Activated CD4-positive, alpha-beta memory T cell treated with anti-CD3 and anti-CD28 coated beads for 36 hours (primary cell): ENCODE measurements around the gene DNAH17. TPM values are rescaled to one million over a fixed set of nuclear protein-coding genes. Genes with fewer than 3 reads are reported as not detected.
A peak's percentile ranks its signal among the peaks of the same experiment; 100 is the strongest.

Experiments used
- CTCF ChIA-PET: fragments of 350-600 bp; sonication (Branson Sonifier 250); formaldehyde crosslinking; loops from one replicate; lab custom pipeline; 2021; ENCODE audit warnings: antibody characterized with exemption, inconsistent platforms; lab: Charles Lee
- POLR2A ChIA-PET: fragments of 350-600 bp; sonication (Branson Sonifier 250); formaldehyde crosslinking; loops from one replicate; lab custom pipeline; 2021; ENCODE audit warnings: antibody characterized with exemption; lab: Charles Lee
- DNase-seq: peaks from one replicate; pipeline ENCODE4 v3.0.0-alpha.2; 2020
- H3K27ac Mint-ChIP-seq: one replicate; pipeline ENCODE4 v1.8.0; 2021; ENCODE audit warnings: mixed read lengths
- H3K27me3 Mint-ChIP-seq: one replicate; pipeline ENCODE4 v1.8.0; 2021; ENCODE audit warnings: mixed read lengths
- H3K36me3 Mint-ChIP-seq: one replicate; pipeline ENCODE4 v1.8.0; 2021; ENCODE audit warnings: mixed read lengths
- H3K4me1 Mint-ChIP-seq: one replicate; pipeline ENCODE4 v1.8.0; 2021; ENCODE audit warnings: low read depth, mixed read lengths
- H3K4me3 Mint-ChIP-seq: one replicate; pipeline ENCODE4 v1.8.0; 2021; ENCODE audit warnings: mild to moderate bottlenecking, mixed read lengths
- H3K9me3 Mint-ChIP-seq: one replicate; pipeline ENCODE4 v1.8.0; 2021; ENCODE audit warnings: mixed read lengths
- intact Hi-C: fragments of 100-400 bp; cut with micrococcal nuclease; formaldehyde crosslinking; loops from one replicate; pipeline ENCODE4 v1.15.1; 2023
- total RNA-seq, 2 experiments: library from RNA; stranded (reverse); gene quantifications; one replicate each; pipeline ENCODE4 v1.2.3, GENCODE V29; 2021

The DNAH17 gene
- total RNA-seq, 2 experiments from 2014 or later: 0.21 to 0.29 TPM

GRCh38 chr17:78396441-78397337 lies 180.5 kb downstream of the DNAH17 start:
- Mint-ChIP-seq H3K27me3 (no peaks in the 10 kb centered on the region), H3K27ac (no peak overlapping the region), H3K9me3 (no peaks in the 10 kb centered on the region), H3K36me3 (peaks cover 70% of the 10 kb centered on the region), H3K4me3 (no peak overlapping the region), H3K4me1 (peaks cover 14% of the 10 kb centered on the region)
- ChIA-PET CTCF (interaction anchor here (1.2 to 1.8 kb wide), 3 partner anchors 15 to 36 kb away, joined by 3 to 7 read pairs (median 3); no protein-coding TSS in a partner anchor), POLR2A (no interaction called here)
- DNase-seq: no peak
- intact Hi-C loops: no loop called here

GRCh38 chr17:78395155-78395554 lies 182.0 kb downstream of the DNAH17 start:
- H3K36me3 Mint-ChIP-seq: peaks cover 64% of the 10 kb centered on the region
- POLR2A ChIA-PET: no interaction called here
- H3K27ac Mint-ChIP-seq: peak overlapping the region; percentile 38
- no peak overlapping the region for H3K4me3 Mint-ChIP-seq
- no peaks in the 10 kb centered on the region for H3K9me3 Mint-ChIP-seq
- intact Hi-C loops: no loop called here
- CTCF ChIA-PET: interaction anchor here (1.8 kb wide), 1 partner anchor 17 kb away, joined by 7 read pairs; no protein-coding TSS in a partner anchor
- no peaks in the 10 kb centered on the region for H3K27me3 Mint-ChIP-seq
- DNase-seq: no peak
- peaks cover 29% of the 10 kb centered on the region for H3K4me1 Mint-ChIP-seq

GRCh38 chr17:78394209-78394608 lies 183.0 kb downstream of the DNAH17 start:
- peaks cover 37% of the 10 kb centered on the region for H3K4me1 Mint-ChIP-seq
- H3K4me3 Mint-ChIP-seq: no peak overlapping the region
- no peak overlapping the region for H3K27ac Mint-ChIP-seq
- H3K36me3 Mint-ChIP-seq: peaks cover 56% of the 10 kb centered on the region
- intact Hi-C loops: no loop called here
- no peaks in the 10 kb centered on the region for H3K9me3 Mint-ChIP-seq
- ChIA-PET POLR2A (no interaction called here), CTCF (no interaction called here)
- DNase-seq: no peak
- H3K27me3 Mint-ChIP-seq: no peaks in the 10 kb centered on the region

GRCh38 chr17:78393575-78393974 lies 183.6 kb downstream of the DNAH17 start:
- Mint-ChIP-seq H3K36me3 (peaks cover 50% of the 10 kb centered on the region), H3K27ac (peak overlapping the region; percentile 14)

GRCh38 chr17:78392295-78392694 lies 184.9 kb downstream of the DNAH17 start:
- peaks cover 53% of the 10 kb centered on the region for H3K4me1 Mint-ChIP-seq
- H3K4me3 Mint-ChIP-seq: no peak overlapping the region
- no peak for DNase-seq
- no peaks in the 10 kb centered on the region for H3K27me3 Mint-ChIP-seq
- POLR2A ChIA-PET: no interaction called here
- intact Hi-C loops: no loop called here
- H3K27ac Mint-ChIP-seq: peak overlapping the region; percentile 54
- no peaks in the 10 kb centered on the region for H3K9me3 Mint-ChIP-seq
- CTCF ChIA-PET: interaction anchor here (0.9 to 1.7 kb wide), 6 partner anchors 22 to 54 kb away, joined by 3 to 5 read pairs (median 4); no protein-coding TSS in a partner anchor
- peaks cover 50% of the 10 kb centered on the region for H3K36me3 Mint-ChIP-seq

More at GRCh38 chr17:78393575-78393974, 183.6 kb downstream of the DNAH17 start:
- POLR2A ChIA-PET: no interaction called here
- DNase-seq: no peak
- H3K9me3 Mint-ChIP-seq: no peaks in the 10 kb centered on the region
- CTCF ChIA-PET: no interaction called here
- peaks cover 42% of the 10 kb centered on the region for H3K4me1 Mint-ChIP-seq
- intact Hi-C loops: no loop called here
- H3K27me3 Mint-ChIP-seq: no peaks in the 10 kb centered on the region
- no peak overlapping the region for H3K4me3 Mint-ChIP-seq

GRCh38 chr17:78391843-78392242 lies 185.4 kb downstream of the DNAH17 start:
- Mint-ChIP-seq H3K4me3 (no peak overlapping the region), H3K27me3 (no peaks in the 10 kb centered on the region), H3K36me3 (peaks cover 47% of the 10 kb centered on the region), H3K27ac (peak overlapping the region; percentile 54), H3K4me1 (peaks cover 55% of the 10 kb centered on the region), H3K9me3 (no peaks in the 10 kb centered on the region)
- ChIA-PET POLR2A (no interaction called here), CTCF (interaction anchor here (0.9 to 1.9 kb wide), 9 partner anchors 11 to 54 kb away, joined by 3 to 8 read pairs (median 4); no protein-coding TSS in a partner anchor)
- intact Hi-C loops: no loop called here
- DNase-seq: no peak

GRCh38 chr17:78391051-78391431 lies 186.2 kb downstream of the DNAH17 start:
- H3K27ac Mint-ChIP-seq: peak overlapping the region; percentile 69
- no peak overlapping the region for H3K4me3 Mint-ChIP-seq
- CTCF ChIA-PET: interaction anchor here (1.0 to 1.9 kb wide), 8 partner anchors 10 to 31 kb away, joined by 3 to 8 read pairs (median 4); no protein-coding TSS in a partner anchor
- H3K27me3 Mint-ChIP-seq: no peaks in the 10 kb centered on the region
- peaks cover 63% of the 10 kb centered on the region for H3K4me1 Mint-ChIP-seq
- DNase-seq: no peak
- POLR2A ChIA-PET: no interaction called here
- intact Hi-C loops: no loop called here
- peaks cover 46% of the 10 kb centered on the region for H3K36me3 Mint-ChIP-seq
- no peaks in the 10 kb centered on the region for H3K9me3 Mint-ChIP-seq

- no peaks in the 10 kb centered on the region for H3K27me3 Mint-ChIP-seq
- peaks cover 47% of the 10 kb centered on the region for H3K36me3 Mint-ChIP-seq
- intact Hi-C loops: no loop called here
- POLR2A ChIA-PET: interaction anchor here (1.1 kb wide), 1 partner anchor 9 kb away, joined by 3 read pairs; no protein-coding TSS in a partner anchor
- CTCF ChIA-PET: interaction anchor here (0.5 to 1.9 kb wide), 10 partner anchors 11 to 108 kb away, joined by 3 to 8 read pairs (median 4); no protein-coding TSS in a partner anchor
- H3K4me1 Mint-ChIP-seq: peaks cover 69% of the 10 kb centered on the region
- peak overlapping the region; percentile 69 for H3K27ac Mint-ChIP-seq
- no peak for DNase-seq
- H3K4me3 Mint-ChIP-seq: no peak overlapping the region
- no peaks in the 10 kb centered on the region for H3K9me3 Mint-ChIP-seq
Observed at GRCh38 chr17:78390241-78391050, 186.8 kb downstream of the DNAH17 start.

- Mint-ChIP-seq H3K9me3 (no peaks in the 10 kb centered on the region), H3K27me3 (no peaks in the 10 kb centered on the region), H3K4me3 (peak overlapping the region; percentile 46), H3K36me3 (peaks cover 45% of the 10 kb centered on the region), H3K27ac (peak overlapping the region; percentile 99), H3K4me1 (peaks cover 87% of the 10 kb centered on the region)
- ChIA-PET POLR2A (no interaction called here), CTCF (interaction anchor here (1.4 kb wide), 2 partner anchors 24 to 31 kb away, joined by 3 read pairs; no protein-coding TSS in a partner anchor)
- intact Hi-C loops: no loop called here
- no peak for DNase-seq
Observed at GRCh38 chr17:78387977-78388941, 188.9 kb downstream of the DNAH17 start.

- Mint-ChIP-seq H3K9me3 (no peaks in the 10 kb centered on the region), H3K36me3 (peaks cover 49% of the 10 kb centered on the region), H3K4me3 (peak overlapping the region; percentile 75), H3K27me3 (no peaks in the 10 kb centered on the region), H3K27ac (peak overlapping the region; percentile 99), H3K4me1 (peaks cover 89% of the 10 kb centered on the region)
- DNase-seq: peak; percentile 47
- POLR2A ChIA-PET: interaction anchor here (0.7 to 0.9 kb wide), 4 partner anchors 11 to 40 kb away, joined by 3 read pairs; no protein-coding TSS in a partner anchor
- intact Hi-C loops: loop anchor here (1.0 to 5.0 kb wide), 2 partner anchors 28 to 423 kb away; no protein-coding TSS in a partner anchor
- CTCF ChIA-PET: interaction anchor here (0.6 to 1.8 kb wide), 9 partner anchors 21 to 324 kb away, joined by 3 to 6 read pairs (median 3); no protein-coding TSS in a partner anchor
Observed at GRCh38 chr17:78384479-78385175, 192.6 kb downstream of the DNAH17 start.
